CD4-positive, alpha-beta T cell (primary cell): ENCODE results near the gene ARHGAP26. TPM values are rescaled to one million over a fixed set of nuclear protein-coding genes. Genes with fewer than 3 reads are reported as not detected.

Experiments used
- ATAC-seq: fragments of 200-7000 bp; cut with Tn5 transposase; one replicate; pipeline ENCODE4 v1.10.0; 2022; ENCODE audit warnings: mild to moderate bottlenecking; ENCODE audit not compliant: poor library complexity
- CTCF ChIA-PET: fragments of 350-600 bp; sonication (Branson Sonifier 250); formaldehyde crosslinking; loops from one replicate; lab custom pipeline; 2021; ENCODE audit warnings: antibody characterized with exemption, inconsistent platforms; lab: Charles Lee
- POLR2A ChIA-PET: fragments of 350-600 bp; sonication (Branson Sonifier 250); formaldehyde crosslinking; loops from one replicate; lab custom pipeline; 2021; ENCODE audit warnings: antibody characterized with exemption, inconsistent platforms; lab: Charles Lee
- DNase-seq, 14 experiments: peaks; one replicate each; pipeline ENCODE4 v3.0.0-alpha.2; 2013 to 2020; ENCODE audit warnings: mixed read lengths in 2 of 14
- H3K27ac ChIP-seq, 2 donors: one replicate each; pipeline versions ENCODE4 v1.5.1 to v1.7.0; 2013; ENCODE audit warnings: low read length in 2 of 2, low read depth in 1 of 2, mild to moderate bottlenecking in 1 of 2
- H3K27me3 ChIP-seq, 2 experiments: 1 replicate in 1 of 2; 2 replicates in 1 of 2; pipeline versions ENCODE4 v1.6.1 to v1.7.0; 2013; ENCODE audit warnings: low read length in 2 of 2, control low read depth in 1 of 2, mild to moderate bottlenecking in 1 of 2, moderate library complexity in 1 of 2; ENCODE audit not compliant: insufficient read depth in 2 of 2, control insufficient read depth in 1 of 2
- H3K36me3 ChIP-seq: one replicate; pipeline ENCODE4 v1.6.1; 2013; ENCODE audit warnings: low read length, control low read depth; ENCODE audit not compliant: insufficient read depth
- H3K4me1 ChIP-seq: one replicate; pipeline ENCODE4 v1.6.1; 2013; ENCODE audit warnings: low read length, control low read depth; ENCODE audit not compliant: insufficient read depth
- H3K4me3 ChIP-seq: one replicate; pipeline ENCODE4 v1.5.1; 2013; ENCODE audit warnings: mild to moderate bottlenecking, low read length, moderate library complexity
- H3K9me3 ChIP-seq, 2 experiments: 1 replicate in 1 of 2; 2 replicates in 1 of 2; pipeline versions ENCODE4 v1.6.1 to v1.7.0; 2013; ENCODE audit warnings: low read length in 2 of 2, mild to moderate bottlenecking in 2 of 2, control low read depth in 1 of 2, moderate library complexity in 1 of 2; ENCODE audit not compliant: control insufficient read depth in 1 of 2, insufficient read depth in 1 of 2
- H3K27ac Mint-ChIP-seq: one replicate; pipeline ENCODE4 v1.8.0; 2020; ENCODE audit warnings: mixed read lengths
- H3K27me3 Mint-ChIP-seq: one replicate; pipeline ENCODE4 v1.8.0; 2021; ENCODE audit warnings: mixed read lengths
- H3K36me3 Mint-ChIP-seq: one replicate; pipeline ENCODE4 v1.8.0; 2021; ENCODE audit warnings: low read depth, mixed read lengths
- H3K4me1 Mint-ChIP-seq: one replicate; pipeline ENCODE4 v1.8.0; 2021; ENCODE audit warnings: low read depth, mixed read lengths
- H3K4me3 Mint-ChIP-seq: one replicate; pipeline ENCODE4 v1.8.0; 2020; ENCODE audit warnings: mild to moderate bottlenecking, mixed read lengths
- H3K9me3 Mint-ChIP-seq: one replicate; pipeline ENCODE4 v1.8.0; 2020; ENCODE audit warnings: mixed read lengths
- intact Hi-C, 2 experiments: fragments of 100-400 bp; cut with DNase I in 1 of 2; cut with micrococcal nuclease in 1 of 2; formaldehyde crosslinking; loops; one replicate each; pipeline versions ENCODE4 v1.15.1 to v1.9.0; 2023 to 2025; cut with DNase I, micrococcal nuclease
- total RNA-seq, 174 experiments: library from RNA in 2 of 174; stranded (reverse) in 2 of 174; gene quantifications; one replicate each; pipeline ENCODE4 v1.2.3 and lab custom pipeline; 2021 to 2026
- TF ChIP-seq, protein P1 (sequence below): fragments of 200-600 bp; IDR thresholded peaks from one replicate; pipeline ENCODE4 v1.8.0; 2022; ENCODE audit warnings: antibody characterized with exemption, mild to moderate bottlenecking

The ARHGAP26 gene
- total RNA-seq, 2 experiments from 2014 or later = 24.9 to 27.3 TPM

DNA sequence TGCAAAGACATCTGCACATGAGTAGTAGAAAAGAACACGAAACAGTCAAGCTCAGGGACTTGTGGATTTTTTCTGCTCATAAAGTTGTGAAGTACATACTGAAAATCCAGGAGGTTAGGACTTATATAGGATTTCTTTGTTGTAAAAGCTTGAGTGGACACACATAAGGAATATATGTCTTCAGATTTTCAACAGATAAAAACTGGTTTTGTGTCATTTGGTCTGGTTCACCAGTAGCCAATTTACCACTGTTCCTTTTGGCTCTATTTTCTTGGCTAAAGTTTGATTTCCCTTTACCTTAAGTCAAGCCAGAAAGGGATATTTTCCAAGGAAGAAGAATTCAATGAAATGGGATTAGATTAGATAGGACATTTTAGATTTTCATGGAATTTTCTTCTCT, 429.0 kb downstream of the ARHGAP26 start:
- Histone ChIP-seq H3K27me3 (no peaks in the 10 kb centered on the region), H3K9me3 (peaks cover 0 to 7% of the 10 kb centered on the region in 2 experiments), H3K36me3 (no peaks in the 10 kb centered on the region), H3K27ac (no peak overlapping the region), H3K4me1 (no peaks in the 10 kb centered on the region), H3K4me3 (no peak overlapping the region)
- peaks cover 7% of the 10 kb centered on the region for H3K9me3 Mint-ChIP-seq
- DNase-seq = no peak
- ATAC-seq = no peak
- intact Hi-C loops = loop anchor here in 1 of 2 experiments (5.0 kb wide), 1 partner anchor 628 kb away; no protein-coding TSS in a partner anchor
- TF ChIP-seq, protein P1, sequence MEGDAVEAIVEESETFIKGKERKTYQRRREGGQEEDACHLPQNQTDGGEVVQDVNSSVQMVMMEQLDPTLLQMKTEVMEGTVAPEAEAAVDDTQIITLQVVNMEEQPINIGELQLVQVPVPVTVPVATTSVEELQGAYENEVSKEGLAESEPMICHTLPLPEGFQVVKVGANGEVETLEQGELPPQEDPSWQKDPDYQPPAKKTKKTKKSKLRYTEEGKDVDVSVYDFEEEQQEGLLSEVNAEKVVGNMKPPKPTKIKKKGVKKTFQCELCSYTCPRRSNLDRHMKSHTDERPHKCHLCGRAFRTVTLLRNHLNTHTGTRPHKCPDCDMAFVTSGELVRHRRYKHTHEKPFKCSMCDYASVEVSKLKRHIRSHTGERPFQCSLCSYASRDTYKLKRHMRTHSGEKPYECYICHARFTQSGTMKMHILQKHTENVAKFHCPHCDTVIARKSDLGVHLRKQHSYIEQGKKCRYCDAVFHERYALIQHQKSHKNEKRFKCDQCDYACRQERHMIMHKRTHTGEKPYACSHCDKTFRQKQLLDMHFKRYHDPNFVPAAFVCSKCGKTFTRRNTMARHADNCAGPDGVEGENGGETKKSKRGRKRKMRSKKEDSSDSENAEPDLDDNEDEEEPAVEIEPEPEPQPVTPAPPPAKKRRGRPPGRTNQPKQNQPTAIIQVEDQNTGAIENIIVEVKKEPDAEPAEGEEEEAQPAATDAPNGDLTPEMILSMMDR = no peak
- ChIA-PET CTCF (no interaction called here), POLR2A (no interaction called here)
- H3K27ac Mint-ChIP-seq = no peak overlapping the region
- no peaks in the 10 kb centered on the region for H3K27me3 Mint-ChIP-seq
- peaks cover 22% of the 10 kb centered on the region for H3K36me3 Mint-ChIP-seq
- no peak overlapping the region for H3K4me3 Mint-ChIP-seq
- no peaks in the 10 kb centered on the region for H3K4me1 Mint-ChIP-seq

GRCh38 chr5:143199843-143200242, 429.7 kb downstream of the ARHGAP26 start:
- Histone ChIP-seq H3K27ac (no peak overlapping the region), H3K4me1 (no peaks in the 10 kb centered on the region), H3K36me3 (no peaks in the 10 kb centered on the region), H3K27me3 (no peaks in the 10 kb centered on the region), H3K4me3 (no peak overlapping the region), H3K9me3 (peaks cover 0 to 7% of the 10 kb centered on the region in 2 experiments)
- Mint-ChIP-seq H3K27me3 (no peaks in the 10 kb centered on the region), H3K4me3 (no peak overlapping the region), H3K27ac (no peak overlapping the region), H3K36me3 (peaks cover 15% of the 10 kb centered on the region), H3K9me3 (peaks cover 7% of the 10 kb centered on the region), H3K4me1 (no peaks in the 10 kb centered on the region)
- intact Hi-C loops = loop anchor here in 1 of 2 experiments (5.0 kb wide), 1 partner anchor 627 kb away; no protein-coding TSS in a partner anchor
- TF ChIP-seq, protein P1 = no peak
- ChIA-PET CTCF (no interaction called here), POLR2A (no interaction called here)
- DNase-seq (no peak), ATAC-seq (no peak)

DNA sequence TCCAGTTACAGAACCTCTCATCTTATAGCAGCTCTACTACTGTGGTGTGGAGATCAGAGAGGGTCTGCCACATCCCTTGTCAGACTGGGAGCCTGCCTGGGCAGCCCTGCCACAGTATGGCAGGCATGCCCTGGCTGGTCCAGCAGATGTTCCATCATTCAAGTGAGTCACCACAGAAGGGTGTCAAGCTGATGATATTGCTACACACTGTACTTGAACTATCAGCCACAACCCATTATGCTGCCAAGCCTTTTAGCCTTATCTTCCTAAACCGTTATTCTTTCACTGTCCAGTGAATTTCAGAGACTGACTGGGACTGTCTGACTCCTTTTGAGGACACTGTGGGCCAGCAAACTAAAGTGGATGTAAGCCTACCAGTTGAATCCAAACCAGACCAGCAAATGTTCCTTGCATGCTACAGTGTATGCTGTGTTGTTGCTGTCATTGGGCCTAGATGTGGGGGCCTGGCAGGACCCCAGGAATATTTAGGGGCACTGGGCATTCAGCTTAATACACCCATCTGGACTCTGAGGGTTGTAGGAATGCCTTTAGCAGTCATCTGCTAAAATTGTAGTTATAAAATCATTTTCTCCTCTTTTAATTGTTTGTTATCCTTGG, 430.7 kb downstream of the ARHGAP26 start:
- no peak for ATAC-seq
- CTCF ChIA-PET = no interaction called here

More for the DNA sequence above, 430.7 kb downstream of the ARHGAP26 start:
- no peak overlapping the region for H3K4me3 ChIP-seq
- H3K9me3 ChIP-seq = peaks cover 0 to 7% of the 10 kb centered on the region in 2 experiments
- H3K36me3 ChIP-seq = no peaks in the 10 kb centered on the region
- H3K4me1 Mint-ChIP-seq = no peaks in the 10 kb centered on the region
- TF ChIP-seq, protein P1 = no peak
- H3K4me3 Mint-ChIP-seq = no peak overlapping the region
- intact Hi-C loops = no loop called here
- no peak for DNase-seq
- POLR2A ChIA-PET = no interaction called here
- H3K4me1 ChIP-seq = no peaks in the 10 kb centered on the region
- no peaks in the 10 kb centered on the region for H3K27me3 ChIP-seq
- H3K27ac Mint-ChIP-seq = no peak overlapping the region
- H3K36me3 Mint-ChIP-seq = peaks cover 9% of the 10 kb centered on the region
- peaks cover 7% of the 10 kb centered on the region for H3K9me3 Mint-ChIP-seq
- no peak overlapping the region for H3K27ac ChIP-seq
- H3K27me3 Mint-ChIP-seq = no peaks in the 10 kb centered on the region
